H9 (cell line): ENCODE measurements around the gene CASP8AP2. TPM values are rescaled to one million over a fixed set of nuclear protein-coding genes. Genes with fewer than 3 reads are reported as not detected.

Experiments used
- DNase-seq: peaks from one replicate; pipeline ENCODE4 v3.0.0-alpha.2; 2017
- H2AFZ ChIP-seq: one replicate; pipeline ENCODE4 v1.6.1; 2013; ENCODE audit warnings: mild to moderate bottlenecking, low read length, control low read depth, moderate library complexity
- H2AK5ac ChIP-seq: 2 replicates; pipeline ENCODE4 v1.6.1; 2013; ENCODE audit warnings: low read length, control low read depth, mixed read lengths; ENCODE audit not compliant: insufficient read length
- H2BK120ac ChIP-seq: one replicate; pipeline ENCODE4 v1.6.1; 2013; ENCODE audit warnings: low read depth, mild to moderate bottlenecking, low read length, control low read depth, inconsistent platforms; ENCODE audit not compliant: poor library complexity, severe bottlenecking
- H2BK12ac ChIP-seq: 2 replicates; pipeline ENCODE4 v1.6.1; 2013; ENCODE audit warnings: low read length, control low read depth, mixed read lengths, low read depth; ENCODE audit not compliant: insufficient read length
- H2BK15ac ChIP-seq: 2 replicates; pipeline ENCODE4 v1.6.1; 2013; ENCODE audit warnings: low read depth, low read length, control low read depth
- H2BK20ac ChIP-seq: one replicate; pipeline ENCODE4 v1.6.1; 2013; ENCODE audit warnings: low read depth, mild to moderate bottlenecking, low read length, control low read depth, inconsistent platforms; ENCODE audit not compliant: poor library complexity, severe bottlenecking
- H2BK5ac ChIP-seq: 2 replicates; pipeline ENCODE4 v1.6.1; 2013; ENCODE audit warnings: low read length, control low read depth, mixed read lengths; ENCODE audit not compliant: insufficient read length
- H3K14ac ChIP-seq: 2 replicates; pipeline ENCODE4 v1.6.1; 2013; ENCODE audit warnings: low read length, control low read depth; ENCODE audit not compliant: insufficient read depth
- H3K18ac ChIP-seq: 2 replicates; pipeline ENCODE4 v1.6.1; 2013; ENCODE audit warnings: low read depth, mild to moderate bottlenecking, mixed read lengths, low read length, control low read depth; ENCODE audit not compliant: insufficient read length
- H3K23ac ChIP-seq: 2 replicates; pipeline ENCODE4 v1.6.1; 2013; ENCODE audit warnings: low read length, control low read depth, mixed read lengths, low read depth; ENCODE audit not compliant: insufficient read length
- H3K23me2 ChIP-seq: 2 replicates; pipeline ENCODE4 v1.6.1; 2013; ENCODE audit warnings: low read depth, mild to moderate bottlenecking, mixed read lengths, low read length, control low read depth; ENCODE audit not compliant: insufficient read length, poor library complexity, severe bottlenecking
- H3K27ac ChIP-seq: 2 replicates; pipeline ENCODE4 v1.5.1; 2013; ENCODE audit warnings: low read length, control low read depth, mixed read lengths, low read depth; ENCODE audit not compliant: insufficient read length
- H3K27me3 ChIP-seq: 2 replicates; pipeline ENCODE4 v1.6.1; 2013; ENCODE audit warnings: low read length, control low read depth, inconsistent platforms; ENCODE audit not compliant: insufficient read depth
- H3K4ac ChIP-seq: 2 replicates; pipeline ENCODE4 v1.6.1; 2013; ENCODE audit warnings: low read depth, mild to moderate bottlenecking, control low read depth, inconsistent platforms, low read length, moderate library complexity
- H3K4me1 ChIP-seq: 2 replicates; pipeline ENCODE4 v1.6.1; 2013; ENCODE audit warnings: low read length, control low read depth, inconsistent platforms; ENCODE audit not compliant: insufficient read depth
- H3K4me2 ChIP-seq: 2 replicates; pipeline ENCODE4 v1.6.1; 2013; ENCODE audit warnings: low read length, control low read depth, mixed read lengths; ENCODE audit not compliant: insufficient read length, insufficient read depth
- H3K56ac ChIP-seq: 2 replicates; pipeline ENCODE4 v1.6.1; 2013; ENCODE audit warnings: low read depth, mild to moderate bottlenecking, mixed read lengths, low read length, control low read depth; ENCODE audit not compliant: insufficient read length
- H3K79me1 ChIP-seq: 2 replicates; pipeline ENCODE4 v1.6.1; 2013; ENCODE audit warnings: low read depth, mild to moderate bottlenecking, moderate library complexity, low read length, control low read depth, inconsistent platforms; ENCODE audit not compliant: insufficient read depth, poor library complexity, severe bottlenecking
- H3K79me2 ChIP-seq: 2 replicates; pipeline ENCODE4 v1.6.1; 2013; ENCODE audit warnings: low read length, control low read depth, inconsistent platforms; ENCODE audit not compliant: insufficient read depth
- H3K9ac ChIP-seq: 2 replicates; pipeline ENCODE4 v1.6.1; 2013; ENCODE audit warnings: low read length, control low read depth, mixed read lengths; ENCODE audit not compliant: insufficient read length; ENCODE audit errors: extremely low read depth
- H3K9me3 ChIP-seq: one replicate; pipeline ENCODE4 v1.6.1; 2013; ENCODE audit warnings: low read depth, low read length, inconsistent platforms; ENCODE audit not compliant: control insufficient read depth
- H3T11ph ChIP-seq: one replicate; pipeline ENCODE4 v1.6.1; 2013; ENCODE audit warnings: mild to moderate bottlenecking, low read length, control low read depth, inconsistent platforms
- H4K20me1 ChIP-seq: one replicate; pipeline ENCODE4 v1.6.1; 2013; ENCODE audit not compliant: control insufficient read depth, insufficient read length, insufficient read depth
- H4K5ac ChIP-seq: 2 replicates; pipeline ENCODE4 v1.6.1; 2013; ENCODE audit warnings: low read depth, mild to moderate bottlenecking, mixed read lengths, low read length, control low read depth; ENCODE audit not compliant: insufficient read length
- H4K8ac ChIP-seq: replicated peaks from 2 replicates; pipeline ENCODE4 v1.6.1; 2013; ENCODE audit warnings: low read length, control low read depth, mixed read lengths, low read depth; ENCODE audit not compliant: insufficient read length
- H4K91ac ChIP-seq: 2 replicates; pipeline ENCODE4 v1.6.1; 2013; ENCODE audit warnings: low read depth, mild to moderate bottlenecking, moderate library complexity, mixed read lengths, low read length, control low read depth; ENCODE audit not compliant: insufficient read length
- H3K27ac Mint-ChIP-seq, 3 experiments: 2 replicates in 2 of 3; 3 replicates in 1 of 3; pipeline ENCODE4 v1.8.0; 2020 to 2021; ENCODE audit warnings: mixed read lengths in 3 of 3, mild to moderate bottlenecking in 1 of 3, moderate library complexity in 1 of 3
- H3K27me3 Mint-ChIP-seq: 2 replicates; pipeline ENCODE4 v1.8.0; 2021; ENCODE audit warnings: low read depth, mild to moderate bottlenecking, moderate library complexity, mixed read lengths
- H3K36me3 Mint-ChIP-seq, 3 experiments: 2 replicates in 2 of 3; 3 replicates in 1 of 3; pipeline ENCODE4 v1.8.0; 2020 to 2021; ENCODE audit warnings: low read depth in 3 of 3, mixed read lengths in 3 of 3; ENCODE audit not compliant: insufficient read depth in 1 of 3
- H3K4me1 Mint-ChIP-seq, 2 experiments: 2 replicates each; pipeline ENCODE4 v1.8.0; 2020; ENCODE audit warnings: mixed read lengths in 2 of 2
- H3K4me3 Mint-ChIP-seq, 2 experiments: 2 replicates in 1 of 2; 3 replicates in 1 of 2; pipeline ENCODE4 v1.8.0; 2020 to 2021; ENCODE audit warnings: mild to moderate bottlenecking in 2 of 2, mixed read lengths in 2 of 2, moderate library complexity in 1 of 2
- H3K9me3 Mint-ChIP-seq, 2 experiments: 2 replicates in 1 of 2; 3 replicates in 1 of 2; pipeline ENCODE4 v1.8.0; 2020; ENCODE audit warnings: mild to moderate bottlenecking in 2 of 2, mixed read lengths in 2 of 2, moderate library complexity in 1 of 2
- WGBS: extraction: QIAGEN DNeasy Blood & Tissue Kit; methylation state at CpG from one replicate; pipeline ENCODE4 v1.1.7; 2013; ENCODE audit warnings: missing lambda C conversion rate, low lambda C conversion rate, mixed read lengths; ENCODE audit not compliant: insufficient read length; ENCODE audit errors: extremely low coverage; 5-methylcytosine and 5-hydroxymethylcytosine counted together
- total RNA-seq: library from RNA; stranded (reverse); gene quantifications from 2 replicates; pipeline ENCODE4 v1.2.1, GENCODE V29; 2021
- TF ChIP-seq, protein P1 (sequence below): fragments of 200-600 bp; sonication (generic); conservative IDR thresholded peaks from 3 replicates; pipeline ENCODE4 v1.8.0; 2021; ENCODE audit warnings: antibody characterized with exemption, mild to moderate bottlenecking

The CASP8AP2 gene
- total RNA-seq, 1 experiment from 2014 or later = 33.6 TPM

DNA sequence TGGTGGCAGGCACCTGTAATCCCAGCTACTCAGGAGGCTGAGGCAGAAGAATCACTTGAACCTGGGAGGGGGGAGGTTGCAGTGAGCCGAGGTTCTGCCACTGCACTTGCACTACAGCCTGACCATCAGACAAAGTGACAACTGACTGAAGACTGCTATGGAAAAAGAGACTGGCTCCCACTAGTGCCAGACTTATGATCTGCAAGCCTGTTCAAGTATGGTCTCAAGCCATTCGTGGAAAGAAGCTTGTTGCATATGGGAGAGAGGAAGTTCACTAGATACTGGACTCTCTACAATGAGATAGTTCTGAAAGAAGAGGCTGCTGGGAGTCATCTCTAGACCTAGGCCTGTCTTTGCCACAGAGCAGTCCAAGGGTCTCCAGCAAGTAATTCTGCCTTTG is 36.8 kb upstream of the CASP8AP2 start:
- H3K4me3 Mint-ChIP-seq = no peak overlapping the region
- peaks cover 3% of the 10 kb centered on the region; the same call in 1 of the 2 replicates for H3K79me2 ChIP-seq
- H3K27me3 Mint-ChIP-seq = no peaks in the 10 kb centered on the region
- no peaks in the 10 kb centered on the region; the same call in 1 of the 2 replicates for H3K4me1 ChIP-seq
- no peaks in the 10 kb centered on the region for H3K9me3 Mint-ChIP-seq
- H4K5ac ChIP-seq = no peak overlapping the region
- H3K27ac Mint-ChIP-seq = peak overlapping the region; percentile 44 to 62 (median 59); a peak in 5 of 7 replicates
- H3K18ac ChIP-seq = no peak overlapping the region
- peaks cover 0 to 12% of the 10 kb centered on the region in 2 experiments; a peak in 2 of 4 replicates for H3K4me1 Mint-ChIP-seq
- no peak overlapping the region for H3K27ac ChIP-seq
- no peak overlapping the region for H2AK5ac ChIP-seq
- H4K91ac ChIP-seq = no peak overlapping the region
- H3K79me1 ChIP-seq = no peaks in the 10 kb centered on the region
- no peak overlapping the region for H3K14ac ChIP-seq
- H3K56ac ChIP-seq = no peak overlapping the region
- H4K20me1 ChIP-seq = no peaks in the 10 kb centered on the region
- H3K27me3 ChIP-seq = no peaks in the 10 kb centered on the region
- H3K23ac ChIP-seq = no peak overlapping the region
- H3K4me2 ChIP-seq = no peak overlapping the region
- no CpG with 5 or more reads among the region's 2 CpGs for WGBS
- no peak overlapping the region for H2BK20ac ChIP-seq
- no peak overlapping the region for H2BK120ac ChIP-seq
- H2BK5ac ChIP-seq = no peak overlapping the region
- H2BK12ac ChIP-seq = no peak overlapping the region
- H4K8ac ChIP-seq = no peak overlapping the region
- H2BK15ac ChIP-seq = no peak overlapping the region
- no peak overlapping the region for H2AFZ ChIP-seq
- peaks cover 56 to 77% (median 70%) of the 10 kb centered on the region in 3 experiments for H3K36me3 Mint-ChIP-seq
- TF ChIP-seq, protein P1, sequence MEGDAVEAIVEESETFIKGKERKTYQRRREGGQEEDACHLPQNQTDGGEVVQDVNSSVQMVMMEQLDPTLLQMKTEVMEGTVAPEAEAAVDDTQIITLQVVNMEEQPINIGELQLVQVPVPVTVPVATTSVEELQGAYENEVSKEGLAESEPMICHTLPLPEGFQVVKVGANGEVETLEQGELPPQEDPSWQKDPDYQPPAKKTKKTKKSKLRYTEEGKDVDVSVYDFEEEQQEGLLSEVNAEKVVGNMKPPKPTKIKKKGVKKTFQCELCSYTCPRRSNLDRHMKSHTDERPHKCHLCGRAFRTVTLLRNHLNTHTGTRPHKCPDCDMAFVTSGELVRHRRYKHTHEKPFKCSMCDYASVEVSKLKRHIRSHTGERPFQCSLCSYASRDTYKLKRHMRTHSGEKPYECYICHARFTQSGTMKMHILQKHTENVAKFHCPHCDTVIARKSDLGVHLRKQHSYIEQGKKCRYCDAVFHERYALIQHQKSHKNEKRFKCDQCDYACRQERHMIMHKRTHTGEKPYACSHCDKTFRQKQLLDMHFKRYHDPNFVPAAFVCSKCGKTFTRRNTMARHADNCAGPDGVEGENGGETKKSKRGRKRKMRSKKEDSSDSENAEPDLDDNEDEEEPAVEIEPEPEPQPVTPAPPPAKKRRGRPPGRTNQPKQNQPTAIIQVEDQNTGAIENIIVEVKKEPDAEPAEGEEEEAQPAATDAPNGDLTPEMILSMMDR = peak; percentile 65
- no peak overlapping the region for H3T11ph ChIP-seq
- no peak overlapping the region for H3K4ac ChIP-seq
- no peaks in the 10 kb centered on the region for H3K9me3 ChIP-seq
- peak; percentile 45 for DNase-seq
- H3K9ac ChIP-seq = no peak overlapping the region
- no peaks in the 10 kb centered on the region for H3K23me2 ChIP-seq
